Thoracic aorta (tissue), 2 donors: ENCODE results near the gene SEC14L3. TPM values are rescaled to one million over a fixed set of nuclear protein-coding genes. Genes with fewer than 3 reads are reported as not detected.

Experiments used
- ATAC-seq: fragments of 150-250 bp; one replicate; pipeline ENCODE4 v1.8.0; 2017; ENCODE audit warnings: low read depth; ENCODE audit not compliant: insufficient number of reproducible peaks, low FRiP score
- DNase-seq: peaks from one replicate; pipeline ENCODE4 v3.0.0-alpha.2; 2020; ENCODE audit warnings: low spot score
- H3K27ac ChIP-seq, 2 donors: fragments of 200-600 bp; sonication (generic); 1 replicate in 1 of 2; 2 replicates in 1 of 2; pipeline ENCODE4 v1.5.1; 2016; ENCODE audit warnings: mild to moderate bottlenecking in 2 of 2, moderate library complexity in 2 of 2
- H3K27me3 ChIP-seq: fragments of 200-600 bp; sonication (generic); replicated peaks from 2 replicates; pipeline ENCODE4 v1.6.0; 2016; ENCODE audit warnings: mild to moderate bottlenecking; ENCODE audit not compliant: insufficient read depth
- H3K36me3 ChIP-seq: fragments of 200-600 bp; sonication (generic); one replicate; pipeline ENCODE4 v1.5.1; 2016
- H3K4me1 ChIP-seq, 2 donors: fragments of 200-600 bp; sonication (generic); 1 replicate in 1 of 2; 2 replicates in 1 of 2; pipeline versions ENCODE4 v1.5.1 to v1.6.0; 2016; ENCODE audit warnings: low read depth in 2 of 2, mild to moderate bottlenecking in 1 of 2; ENCODE audit not compliant: control insufficient read depth in 1 of 2
- H3K4me3 ChIP-seq: fragments of 200-600 bp; sonication (generic); 2 replicates; pipeline ENCODE4 v1.5.1; 2016; ENCODE audit warnings: mild to moderate bottlenecking
- H3K9me3 ChIP-seq: fragments of 200-600 bp; sonication (generic); 2 replicates; pipeline ENCODE4 v1.5.1; 2016
- CTCF ChIP-seq: fragments of 200-600 bp; sonication (generic); IDR thresholded peaks from one replicate; pipeline ENCODE4 v1.5.1; 2019; ENCODE audit warnings: antibody characterized with exemption
- total RNA-seq, 2 donors: library from RNA; depleted of rRNA; stranded (reverse); fragments of >200 nt; gene quantifications; one replicate each; pipeline versions ENCODE4 v1.1.0 to v1.2.3, GENCODE V29; 2016

The SEC14L3 gene
- total RNA-seq, 2 donors from 2014 or later: not detected

GRCh38 chr22:30424534-30425326 lies 47.1 kb downstream of the SEC14L3 start:
- ATAC-seq (no peak), DNase-seq (no peak)
- Histone ChIP-seq H3K9me3 (no peaks in the 10 kb centered on the region), H3K36me3 (no peaks in the 10 kb centered on the region), H3K4me3 (peak overlapping the region; percentile 83), H3K4me1 (peaks cover 19 to 53% of the 10 kb centered on the region in 2 donors), H3K27ac (peak overlapping the region; percentile 97 to 98), H3K27me3 (no peaks in the 10 kb centered on the region)
- TF ChIP-seq CTCF: no peak

GRCh38 chr22:30423959-30424533 lies 47.8 kb downstream of the SEC14L3 start:
- peak; percentile 97 for DNase-seq
- Histone ChIP-seq H3K36me3 (peaks cover under 1% of the 10 kb centered on the region), H3K9me3 (no peaks in the 10 kb centered on the region), H3K27ac (peak overlapping the region; percentile 97 to 98), H3K4me1 (peaks cover 19 to 53% of the 10 kb centered on the region in 2 donors), H3K27me3 (no peaks in the 10 kb centered on the region), H3K4me3 (peak overlapping the region; percentile 83)
- no peak for TF ChIP-seq CTCF
- ATAC-seq: peak; percentile 86

- ATAC-seq: peak; percentile 37
- peak; percentile 7 for TF ChIP-seq CTCF
- no peak for DNase-seq
- H3K4me1 ChIP-seq: peaks cover 19 to 53% of the 10 kb centered on the region in 2 donors
- peak overlapping the region; percentile 97 to 98 for H3K27ac ChIP-seq
- peak overlapping the region; percentile 83 for H3K4me3 ChIP-seq
- peaks cover 6% of the 10 kb centered on the region for H3K36me3 ChIP-seq
- H3K9me3 ChIP-seq: no peaks in the 10 kb centered on the region
- no peaks in the 10 kb centered on the region for H3K27me3 ChIP-seq
These were observed 48.4 kb downstream of the SEC14L3 start for GRCh38 chr22:30423301-30423958.

DNA sequence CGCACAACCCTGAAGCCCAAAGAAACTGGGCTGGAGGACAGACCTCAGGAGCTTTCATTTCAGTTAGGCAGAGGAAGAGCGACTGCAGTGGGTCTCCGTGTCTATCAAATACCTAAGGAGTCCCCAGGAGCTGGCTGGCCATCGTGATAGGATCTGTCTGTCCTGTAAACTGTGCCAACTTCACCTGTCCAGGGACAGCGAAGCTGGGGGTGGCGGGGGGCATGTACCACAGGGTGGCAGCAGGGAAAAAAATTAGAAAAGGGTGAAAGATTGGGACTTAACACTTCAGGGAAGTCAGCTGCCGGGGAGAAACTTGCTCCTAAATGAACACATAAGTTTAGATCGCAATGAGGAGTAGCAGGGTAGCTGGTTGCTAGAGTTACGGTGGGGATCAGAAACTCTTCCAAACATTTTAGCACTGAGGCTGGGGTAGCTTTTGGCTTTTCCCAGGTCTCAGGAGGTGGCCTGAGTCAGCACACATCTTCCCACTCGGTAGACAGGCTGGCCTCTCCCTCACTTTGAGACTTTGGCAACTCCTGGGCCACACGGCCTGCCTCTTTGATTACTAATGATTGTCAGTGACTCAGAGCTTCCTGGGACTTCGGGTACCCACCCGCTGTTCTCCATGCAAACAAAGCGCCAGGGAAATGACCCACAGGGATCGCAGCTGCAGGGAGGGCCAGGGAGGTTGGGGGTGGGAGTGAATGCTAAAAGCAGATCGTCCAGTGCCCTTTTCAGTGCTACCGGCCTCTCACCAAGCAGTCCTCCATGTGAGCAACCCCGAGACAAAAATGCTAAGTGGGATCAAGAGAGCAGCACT lies 49.1 kb downstream of the SEC14L3 start:
- TF ChIP-seq CTCF: no peak
- Histone ChIP-seq H3K9me3 (no peaks in the 10 kb centered on the region), H3K27me3 (no peaks in the 10 kb centered on the region), H3K27ac (peak overlapping the region; percentile 97 to 98), H3K4me3 (peak overlapping the region; percentile 83), H3K4me1 (peaks cover 19 to 53% of the 10 kb centered on the region in 2 donors), H3K36me3 (peaks cover 13% of the 10 kb centered on the region)
- DNase-seq: peak; percentile 72
- ATAC-seq: peak; percentile 18
